OCI-LY7 (cell line): ENCODE measurements around the gene PCED1B.

Experiments used
- CTCF ChIP-seq: fragments of 200-600 bp; sonication (generic); conservative IDR thresholded peaks from 2 replicates; pipeline ENCODE4 v1.5.1; 2014; ENCODE audit warnings: mild to moderate bottlenecking, antibody characterized with exemption, low read length, moderate library complexity, mixed read lengths
- EZH2phosphoT487 ChIP-seq: fragments of 200-600 bp; sonication (generic); IDR thresholded peaks from 2 replicates; pipeline ENCODE4 v1.6.1; 2018; ENCODE audit warnings: low read depth, borderline replicate concordance, mild to moderate bottlenecking, mixed run types, antibody characterized with exemption, low read length, moderate library complexity, mixed read lengths

DNA sequence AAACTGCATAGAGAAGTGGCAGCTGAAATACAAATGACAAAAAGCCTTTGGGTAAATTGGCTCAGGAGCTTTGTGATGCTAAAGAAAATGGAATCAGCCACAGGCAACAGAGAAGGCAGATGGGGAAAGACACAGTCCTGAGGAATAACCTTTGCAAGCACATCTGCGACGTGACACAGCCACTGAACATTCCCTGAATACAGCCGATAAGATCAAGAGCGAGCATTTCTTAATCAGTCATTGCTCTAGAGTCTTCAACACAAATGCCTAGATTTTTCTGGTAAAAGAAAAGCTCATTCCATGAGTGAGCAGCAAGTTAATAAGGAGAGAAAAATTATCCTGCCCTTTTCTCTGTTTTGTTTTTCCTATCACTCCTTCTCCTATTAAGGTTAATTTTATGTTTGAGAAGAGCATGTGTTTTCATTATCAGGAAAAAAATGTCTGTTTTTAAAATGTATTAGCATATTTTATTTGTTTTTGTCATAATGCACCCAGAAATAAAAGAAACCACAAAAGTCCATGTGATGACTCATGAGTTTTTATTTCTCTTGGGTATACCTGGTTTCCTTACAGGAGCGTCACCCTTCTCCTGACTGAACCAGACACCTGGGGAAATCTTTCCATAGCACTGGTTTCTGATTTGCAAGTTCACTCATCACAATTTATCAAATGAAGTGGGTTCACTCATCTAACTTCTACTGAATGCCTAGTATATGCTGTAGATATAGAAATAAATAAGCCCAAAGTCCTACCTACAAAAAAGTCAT lies 45.4 kb upstream of the PCED1B start:
- TF ChIP-seq CTCF (no peak), EZH2phosphoT487 (no peak)
